GM15510 (cell line): ENCODE measurements around the gene VPS35L.

ENCODE experiments used
- POLR2A ChIP-seq: IDR thresholded peaks from 3 replicates; pipeline ENCODE4 v1.6.1; 2011; ENCODE audit warnings: borderline replicate concordance; ENCODE audit not compliant: insufficient read length; ENCODE audit errors: extremely low read depth

VPS35L gene

GRCh38 chr16:19555186-19555937 is at the start of gene VPS35L:
Gene VPS35L, plus strand, starts transcription at chr16:19555703. Its CDS starts 27 bp downstream, at chr16:19555730.
- TF ChIP-seq POLR2A: peak; percentile 66

- TF ChIP-seq POLR2A: no peak
Observed at GRCh38 chr16:19506965-19507364, 48.5 kb upstream of the VPS35L start.

DNA sequence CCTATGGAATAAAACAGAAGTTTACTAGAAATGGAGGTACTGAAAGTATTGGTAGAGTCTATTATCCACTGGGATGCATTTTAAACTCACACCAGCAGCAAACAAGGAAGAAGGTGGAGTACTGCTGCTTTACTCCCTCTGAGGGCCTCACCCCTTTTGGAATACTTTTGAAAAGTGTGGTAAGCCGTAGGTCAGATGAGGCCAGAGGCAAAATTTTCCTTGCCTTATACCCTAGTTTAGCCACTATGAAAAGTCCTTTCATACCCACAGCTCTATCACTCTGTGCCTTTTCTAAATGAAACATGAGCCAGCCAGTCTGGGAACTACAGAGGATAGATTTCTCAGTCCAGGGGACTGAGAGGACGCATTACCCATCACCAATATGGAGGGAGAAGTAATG is 47.6 kb upstream of the VPS35L start:
- no peak for TF ChIP-seq POLR2A

DNA sequence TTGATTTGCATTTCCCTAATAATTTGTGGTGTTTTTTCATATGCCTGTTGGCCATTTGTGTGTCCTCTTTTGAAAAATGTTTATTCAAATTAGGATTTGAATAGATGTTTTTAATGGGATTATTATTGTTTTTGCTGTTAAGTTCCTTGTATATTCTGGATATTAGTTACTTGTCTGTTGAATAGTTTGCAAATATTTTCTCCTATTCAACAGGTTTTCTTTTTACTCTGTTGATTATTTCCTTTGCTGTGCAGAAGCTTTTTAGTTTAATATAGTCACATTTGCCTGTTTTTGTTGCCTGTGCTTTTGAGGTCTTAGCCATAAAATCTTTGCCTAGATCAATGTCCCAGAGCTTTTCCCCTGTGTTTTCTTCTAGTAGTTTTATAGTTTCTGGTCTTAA is 43.2 kb upstream of the VPS35L start:
- no peak for TF ChIP-seq POLR2A

DNA sequence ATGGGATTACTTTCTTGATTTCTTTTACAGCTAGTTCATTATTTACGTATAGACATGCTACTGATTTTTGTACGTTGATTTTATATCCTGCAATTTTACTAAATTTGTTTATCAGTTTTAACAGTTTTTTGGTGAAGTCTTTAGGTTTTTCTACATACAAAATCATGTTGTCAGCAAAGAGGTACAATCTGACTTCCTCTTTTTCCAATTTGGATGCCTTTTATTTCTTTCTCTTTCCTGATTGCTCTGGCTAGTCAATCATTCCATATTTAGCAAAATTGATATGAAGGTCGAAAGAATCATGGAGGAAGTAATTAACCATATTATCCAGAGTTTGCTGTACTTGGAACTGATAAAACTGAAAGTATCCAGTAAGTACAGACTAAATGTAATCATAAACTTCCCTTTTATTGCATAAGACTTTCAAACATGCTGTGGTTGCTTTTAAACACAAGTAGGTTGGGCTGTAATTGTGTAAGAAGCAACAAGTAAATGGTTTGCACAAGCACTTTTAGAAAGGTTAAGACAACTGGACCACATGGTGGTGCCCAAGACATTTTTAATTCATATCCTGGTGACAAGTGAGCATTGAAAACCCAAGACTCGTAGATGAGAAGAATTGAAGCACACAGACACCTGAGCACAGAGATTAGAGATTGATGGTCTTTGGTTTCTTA is 42.0 kb upstream of the VPS35L start:
- TF ChIP-seq POLR2A: no peak

DNA sequence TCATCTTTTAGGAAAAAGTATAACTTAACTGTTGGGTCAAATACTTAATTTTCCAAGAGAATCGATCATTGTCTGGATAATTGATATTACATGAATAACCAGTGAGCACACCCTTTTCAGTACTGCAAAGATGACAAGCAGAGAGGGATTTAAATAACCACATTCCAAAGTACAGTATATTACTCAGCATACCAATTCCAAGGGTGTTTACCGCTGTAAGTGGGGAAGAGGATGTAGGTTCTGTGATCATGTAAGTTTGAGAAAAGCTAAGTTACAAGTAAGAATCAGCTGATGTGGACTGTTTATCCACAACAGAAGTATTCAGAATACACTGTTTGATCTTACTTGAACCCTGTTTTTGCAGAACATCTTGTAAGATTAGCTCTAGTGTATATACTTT is 39.7 kb upstream of the VPS35L start:
- TF ChIP-seq POLR2A: no peak

DNA sequence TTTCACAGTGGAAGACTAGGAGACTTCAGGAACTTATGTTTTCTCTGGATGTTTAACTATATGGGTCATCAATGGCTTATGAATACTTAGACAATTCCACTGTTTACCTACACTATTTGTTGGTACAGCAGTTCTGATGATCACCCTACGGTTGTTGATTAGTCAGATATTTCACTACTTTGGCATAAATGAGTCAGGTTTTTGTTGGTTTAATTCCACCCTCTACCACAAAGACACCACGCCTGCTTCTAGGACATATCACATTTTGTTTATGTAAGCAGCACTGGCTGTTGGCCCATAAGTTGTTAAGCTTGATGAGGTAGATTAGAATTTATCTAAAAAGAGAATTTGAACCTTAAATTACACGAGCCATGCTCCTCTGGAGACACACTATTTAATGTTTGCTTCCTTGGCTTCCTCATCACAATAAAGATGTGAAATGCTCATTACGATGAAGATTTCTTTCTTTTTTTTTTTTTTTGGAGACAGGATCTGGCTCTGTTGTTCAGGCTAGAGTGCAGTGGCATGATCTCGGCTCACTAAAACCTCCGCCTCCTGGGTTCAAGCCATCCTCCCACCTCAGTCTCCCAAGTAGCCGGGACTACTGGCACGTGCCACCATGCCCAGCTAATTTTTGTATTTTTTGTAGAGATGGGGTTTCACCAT is 37.9 kb upstream of the VPS35L start:
- no peak for TF ChIP-seq POLR2A

GRCh38 chr16:19518388-19518787 is 37.1 kb upstream of the VPS35L start:
- TF ChIP-seq POLR2A: no peak

- TF ChIP-seq POLR2A: no peak
Observed at GRCh38 chr16:19520861-19521331, 34.6 kb upstream of the VPS35L start.

GRCh38 chr16:19521471-19522396 is 33.8 kb upstream of the VPS35L start, which contains the start of gene GDE1:
Gene GDE1, minus strand, starts transcription at chr16:19522098. Its CDS starts 134 bp downstream, at chr16:19521964.
- peak; percentile 90 for TF ChIP-seq POLR2A

- no peak for TF ChIP-seq POLR2A
Observed at GRCh38 chr16:19522397-19522732, 33.1 kb upstream of the VPS35L start.

- TF ChIP-seq POLR2A: no peak
Observed at GRCh38 chr16:19522760-19523159, 32.7 kb upstream of the VPS35L start.

GRCh38 chr16:19523184-19523558 is 32.3 kb upstream of the VPS35L start:
- no peak for TF ChIP-seq POLR2A

DNA sequence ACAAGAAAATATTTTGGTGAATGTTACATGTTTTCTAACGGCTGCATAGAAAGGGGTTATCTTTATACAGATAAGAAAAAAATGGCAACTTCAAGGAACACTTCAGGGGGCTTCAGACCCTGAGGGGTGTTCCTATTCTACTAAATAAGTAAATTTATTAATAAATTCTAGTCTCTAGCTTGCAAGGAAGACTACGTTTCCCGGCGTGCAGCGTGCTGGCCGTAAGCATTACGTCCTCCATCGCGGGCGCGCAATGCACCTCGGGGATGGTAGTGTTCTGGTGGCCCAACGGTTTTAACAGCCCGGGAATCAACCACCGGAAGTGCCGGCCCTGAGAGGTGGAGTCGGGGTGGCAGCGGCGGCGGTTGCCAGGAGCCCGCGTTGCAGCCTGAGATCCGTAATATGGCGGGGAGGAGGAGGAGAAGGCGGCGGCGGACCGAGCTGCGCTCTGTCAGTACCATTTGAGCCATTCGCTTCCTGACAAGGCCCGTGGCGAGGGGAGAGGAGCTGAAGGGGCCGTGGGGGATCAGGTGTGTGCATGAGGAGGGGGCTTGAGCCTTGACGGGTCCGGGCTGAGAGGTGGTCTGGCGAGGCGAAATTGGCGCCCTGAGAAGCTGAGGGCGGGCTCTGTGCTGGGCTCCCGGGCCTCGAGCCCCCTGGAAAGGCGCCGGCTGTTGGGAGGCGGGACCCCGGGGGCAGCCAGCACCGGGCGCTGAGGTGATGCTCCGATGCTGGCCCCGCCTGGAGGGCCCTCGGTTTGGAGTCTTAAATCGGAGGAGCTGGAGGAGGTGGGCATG is 31.7 kb upstream of the VPS35L start, which contains the start of gene CCP110:
Gene CCP110 (plus strand): TSS at position 384 of the 797 bp plus-strand sequence. CDS start 3,940 bp downstream, outside the sequence.
- TF ChIP-seq POLR2A: peak; percentile 48
